Chondrocyte (in vitro differentiated cells): ENCODE data around the gene MYO5B. TPM values are rescaled to one million over a fixed set of nuclear protein-coding genes. Genes with fewer than 3 reads are reported as not detected.

Source experiments
- DNase-seq: peaks from one replicate; pipeline ENCODE4 v3.0.0; 2021; ENCODE audit warnings: mixed read lengths, low spot score
- H3K27ac Mint-ChIP-seq: one replicate; pipeline ENCODE4 v1.8.0; 2021; ENCODE audit warnings: mild to moderate bottlenecking, moderate library complexity, mixed read lengths; ENCODE audit not compliant: unreplicated experiment
- H3K27me3 Mint-ChIP-seq: 2 replicates; pipeline ENCODE4 v1.8.0; 2021; ENCODE audit warnings: low read depth, mixed read lengths
- H3K36me3 Mint-ChIP-seq: 2 replicates; pipeline ENCODE4 v1.8.0; 2021; ENCODE audit warnings: low read depth, mixed read lengths
- H3K4me1 Mint-ChIP-seq: 2 replicates; pipeline ENCODE4 v1.8.0; 2021; ENCODE audit warnings: low read depth, mild to moderate bottlenecking, mixed read lengths
- H3K4me3 Mint-ChIP-seq: one replicate; pipeline ENCODE4 v1.8.0; 2021; ENCODE audit warnings: mild to moderate bottlenecking, moderate library complexity, mixed read lengths; ENCODE audit not compliant: unreplicated experiment
- H3K9me3 Mint-ChIP-seq: 2 replicates; pipeline ENCODE4 v1.8.0; 2021; ENCODE audit warnings: low read depth, mixed read lengths
- CTCF ChIP-seq: fragments of 200-600 bp; sonication (generic); IDR thresholded peaks from 2 replicates; pipeline ENCODE4 v1.5.0; 2021; ENCODE audit warnings: antibody characterized with exemption, mild to moderate bottlenecking, moderate library complexity
- total RNA-seq: library from RNA; stranded (reverse); gene quantifications from 3 replicates; pipeline ENCODE4 v1.2.1, GENCODE V29; 2021

The MYO5B gene
- total RNA-seq, 1 donor from 2014 or later = 0.97 TPM

- H3K36me3 Mint-ChIP-seq = no peaks in the 10 kb centered on the region
- peaks cover 2% of the 10 kb centered on the region for H3K9me3 Mint-ChIP-seq
- no peak overlapping the region for H3K4me3 Mint-ChIP-seq
- DNase-seq = no peak
- no peak for TF ChIP-seq CTCF
- H3K4me1 Mint-ChIP-seq = peaks cover 2% of the 10 kb centered on the region
- no peak overlapping the region for H3K27ac Mint-ChIP-seq
- H3K27me3 Mint-ChIP-seq = peaks cover 29% of the 10 kb centered on the region
These were observed 279.6 kb downstream of the MYO5B start for GRCh38 chr18:49915352-49915751.

GRCh38 chr18:49913221-49913620, 281.7 kb downstream of the MYO5B start:
- no peak for TF ChIP-seq CTCF
- peaks cover 27% of the 10 kb centered on the region for H3K27me3 Mint-ChIP-seq
- DNase-seq = no peak
- no peaks in the 10 kb centered on the region for H3K36me3 Mint-ChIP-seq
- H3K4me3 Mint-ChIP-seq = no peak overlapping the region
- H3K9me3 Mint-ChIP-seq = peaks cover 2% of the 10 kb centered on the region
- H3K4me1 Mint-ChIP-seq = no peaks in the 10 kb centered on the region
- no peak overlapping the region for H3K27ac Mint-ChIP-seq

- Mint-ChIP-seq H3K27ac (no peak overlapping the region), H3K9me3 (peaks cover 2% of the 10 kb centered on the region), H3K36me3 (no peaks in the 10 kb centered on the region), H3K27me3 (peaks cover 27% of the 10 kb centered on the region), H3K4me3 (no peak overlapping the region), H3K4me1 (peaks cover 3% of the 10 kb centered on the region)
- no peak for DNase-seq
- no peak for TF ChIP-seq CTCF
These were observed 283.5 kb downstream of the MYO5B start for GRCh38 chr18:49911427-49911826.

- H3K27me3 Mint-ChIP-seq = peaks cover 27% of the 10 kb centered on the region
- TF ChIP-seq CTCF = no peak
- H3K36me3 Mint-ChIP-seq = no peaks in the 10 kb centered on the region
- H3K4me3 Mint-ChIP-seq = no peak overlapping the region
- no peak overlapping the region for H3K27ac Mint-ChIP-seq
- DNase-seq = no peak
- H3K4me1 Mint-ChIP-seq = peaks cover 3% of the 10 kb centered on the region
- peaks cover 2% of the 10 kb centered on the region for H3K9me3 Mint-ChIP-seq
These were observed 284.0 kb downstream of the MYO5B start for GRCh38 chr18:49910986-49911385.

- Mint-ChIP-seq H3K36me3 (no peaks in the 10 kb centered on the region), H3K4me3 (no peak overlapping the region), H3K9me3 (peaks cover 2% of the 10 kb centered on the region), H3K4me1 (peaks cover 3% of the 10 kb centered on the region), H3K27me3 (peaks cover 23% of the 10 kb centered on the region), H3K27ac (no peak overlapping the region)
- no peak for TF ChIP-seq CTCF
- no peak for DNase-seq
These were observed 284.9 kb downstream of the MYO5B start for GRCh38 chr18:49910019-49910418.
